GM12873 (cell line): ENCODE measurements around the gene PRRT4.

ENCODE experiments used
- CTCF ChIP-seq: IDR thresholded peaks from 2 replicates; pipeline ENCODE4 v1.5.1; 2012; ENCODE audit warnings: low read depth, mild to moderate bottlenecking, moderate library complexity, low read length, control low read depth; ENCODE audit not compliant: insufficient read depth; ENCODE audit errors: missing control alignments

Gene PRRT4

GRCh38 chr7:128361411-128362379, at the start of gene PRRT4:
TSS of gene PRRT4 (minus strand) at chr7:128361690.
- TF ChIP-seq CTCF: no peak

- TF ChIP-seq CTCF: no peak
Observed at GRCh38 chr7:128410451-128410753, 48.9 kb upstream of the PRRT4 start.

GRCh38 chr7:128409596-128410450, 48.3 kb upstream of the PRRT4 start, which contains the start of gene IMPDH1:
TSS of gene IMPDH1 (minus strand) at chr7:128409982. CDS start at chr7:128409901, 81 bp downstream.
- TF ChIP-seq CTCF: no peak

DNA sequence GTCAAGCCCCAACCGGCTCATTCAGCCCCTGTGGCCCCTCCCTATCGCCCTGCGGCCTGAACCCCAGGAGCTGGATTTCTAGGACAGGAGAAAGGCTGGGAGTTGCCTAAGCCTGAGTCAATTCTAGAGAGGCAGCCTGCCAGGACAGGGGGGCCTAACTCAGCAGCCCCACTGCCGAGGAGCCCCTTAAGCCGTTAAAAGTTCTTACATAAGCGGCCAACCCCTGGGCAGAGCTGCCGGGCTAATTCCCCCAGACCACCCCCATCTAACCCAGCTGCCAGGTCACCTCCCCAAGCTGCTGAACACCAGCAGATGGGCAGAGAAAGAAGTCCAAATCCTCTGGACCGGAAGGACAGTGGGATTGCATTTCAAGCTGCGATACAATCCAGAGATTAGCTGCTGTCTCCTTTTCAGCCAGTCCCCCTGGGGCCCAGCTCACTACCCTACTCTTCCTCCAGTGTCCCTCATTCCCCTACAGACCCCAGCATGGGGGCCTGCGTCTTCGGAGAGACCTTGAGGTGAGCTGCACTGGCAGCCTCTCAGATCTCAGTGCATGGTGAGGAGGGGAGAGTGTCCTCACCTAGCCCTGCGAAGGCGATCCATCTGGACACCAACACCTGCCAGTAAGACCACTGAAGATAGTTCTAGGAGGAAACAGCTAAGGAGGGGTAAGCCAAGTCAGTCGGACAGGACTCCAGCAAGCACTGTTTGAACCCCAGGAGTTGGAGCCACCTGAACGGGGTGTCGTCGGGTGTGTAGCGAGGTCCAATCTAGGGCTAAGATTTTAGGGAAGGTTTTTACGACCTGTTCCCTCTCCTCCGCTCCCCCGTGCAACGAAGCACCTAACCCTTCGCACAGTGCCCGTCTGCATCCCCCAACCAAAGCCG, 47.5 kb upstream of the PRRT4 start:
- TF ChIP-seq CTCF: no peak

DNA sequence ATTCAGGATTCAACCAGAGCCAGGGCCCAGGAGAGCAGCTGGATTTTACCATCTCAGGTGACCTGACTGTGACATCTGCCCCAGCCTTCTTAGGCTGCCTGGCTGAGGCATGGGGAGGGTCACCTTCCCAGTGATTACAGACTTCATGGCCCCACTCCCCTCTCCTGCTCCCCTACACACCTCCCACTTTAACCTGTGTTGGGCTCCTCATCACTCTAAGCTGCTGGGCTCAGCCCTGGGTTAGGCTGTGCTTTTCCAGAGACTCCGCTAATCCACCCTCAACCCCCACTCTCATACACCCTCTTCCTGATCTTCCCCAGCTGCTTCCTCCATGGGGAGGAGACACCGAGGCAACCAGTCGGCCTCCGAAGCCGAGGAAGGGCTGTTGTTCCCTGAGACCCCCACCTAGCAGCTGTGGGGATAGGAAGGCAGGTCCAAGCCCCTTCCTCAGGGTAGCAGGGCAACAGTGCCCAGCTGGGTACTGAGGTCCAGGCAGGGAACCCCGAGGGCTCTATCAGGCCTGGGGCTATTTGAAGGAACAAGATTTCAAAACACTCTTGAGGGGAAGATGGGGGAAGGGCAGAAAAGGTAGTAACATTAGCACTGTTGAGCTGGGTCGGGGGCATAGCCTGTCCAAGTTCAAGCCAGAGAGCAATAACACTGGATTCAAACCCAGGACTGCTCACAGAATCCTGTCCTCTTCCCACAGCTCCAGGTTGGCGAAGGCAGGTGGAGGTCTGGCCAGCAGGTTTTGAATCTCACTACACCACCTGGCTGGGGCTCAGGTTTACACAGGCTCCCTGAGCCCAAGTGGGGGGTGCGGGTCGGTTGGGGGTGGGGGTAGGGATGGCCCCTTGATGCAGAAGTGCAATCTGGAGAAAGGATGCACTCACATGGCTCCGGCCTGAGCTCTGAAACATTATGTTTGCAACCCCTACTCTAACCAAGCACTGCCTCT, 46.5 kb upstream of the PRRT4 start:
- TF ChIP-seq CTCF: no peak

- TF ChIP-seq CTCF: no peak
Observed at GRCh38 chr7:128407233-128407589, 45.7 kb upstream of the PRRT4 start.
